Astrocyte (in vitro differentiated cells and primary cell): ENCODE measurements around the gene CAND2. TPM values are rescaled to one million over a fixed set of nuclear protein-coding genes. Genes with fewer than 3 reads are reported as not detected.
A peak's percentile ranks its signal among the peaks of the same experiment; 100 is the strongest.

Source experiments
- DNase-seq: peaks from one replicate; pipeline ENCODE4 v3.0.0-alpha.2; 2010; ENCODE audit warnings: low read depth
- FAIRE-seq: peaks from 2 replicates; lab custom pipeline; 2011; peaks lifted over from hg19 to GRCh38; lab: Jason Lieb, UNC
- H2AFZ ChIP-seq: 2 replicates; pipeline ENCODE4 v1.6.0; 2012; ENCODE audit warnings: low read depth, low read length, inconsistent platforms
- H3K27ac ChIP-seq: 2 replicates; pipeline ENCODE4 v1.5.1; 2011; ENCODE audit warnings: low read depth, low read length, inconsistent platforms
- H3K27me3 ChIP-seq: 2 replicates; pipeline ENCODE4 v1.6.0; 2011; ENCODE audit warnings: low read length, inconsistent platforms; ENCODE audit not compliant: insufficient read depth
- H3K36me3 ChIP-seq: 2 replicates; pipeline ENCODE4 v1.5.1; 2011; ENCODE audit warnings: low read length, inconsistent platforms; ENCODE audit not compliant: insufficient read depth
- H3K4me1 ChIP-seq: 2 replicates; pipeline ENCODE4 v1.5.1; 2011; ENCODE audit warnings: low read length, inconsistent platforms; ENCODE audit not compliant: insufficient read depth
- H3K4me2 ChIP-seq: 2 replicates; pipeline ENCODE4 v1.6.0; 2012; ENCODE audit warnings: low read length, inconsistent platforms
- H3K4me3 ChIP-seq: 2 replicates; pipeline ENCODE4 v1.5.1; 2011; ENCODE audit warnings: low read depth, mild to moderate bottlenecking, low read length, inconsistent platforms; ENCODE audit not compliant: insufficient read depth
- H3K79me2 ChIP-seq: 2 replicates; pipeline ENCODE4 v1.6.0; 2012; ENCODE audit warnings: mild to moderate bottlenecking, low read length, inconsistent platforms; ENCODE audit not compliant: insufficient read depth
- H3K9ac ChIP-seq: 2 replicates; pipeline ENCODE4 v1.6.0; 2012; ENCODE audit warnings: mild to moderate bottlenecking, low read length, inconsistent platforms
- H3K9me3 ChIP-seq: 2 replicates; pipeline ENCODE4 v1.5.1; 2012; ENCODE audit warnings: low read depth, mild to moderate bottlenecking, low read length, inconsistent platforms; ENCODE audit not compliant: insufficient read depth
- H4K20me1 ChIP-seq: 2 replicates; pipeline ENCODE4 v1.6.0; 2012; ENCODE audit warnings: low read length, inconsistent platforms; ENCODE audit not compliant: insufficient read depth
- H3K27ac Mint-ChIP-seq: one replicate; pipeline ENCODE4 v1.8.0; 2021; ENCODE audit warnings: mild to moderate bottlenecking, mixed read lengths; ENCODE audit not compliant: unreplicated experiment
- H3K27me3 Mint-ChIP-seq: one replicate; pipeline ENCODE4 v1.8.0; 2021; ENCODE audit warnings: low read depth, mixed read lengths; ENCODE audit not compliant: unreplicated experiment
- H3K36me3 Mint-ChIP-seq: one replicate; pipeline ENCODE4 v1.8.0; 2021; ENCODE audit warnings: low read depth, mixed read lengths; ENCODE audit not compliant: unreplicated experiment
- H3K4me1 Mint-ChIP-seq: one replicate; pipeline ENCODE4 v1.8.0; 2021; ENCODE audit warnings: low read depth, mixed read lengths; ENCODE audit not compliant: unreplicated experiment
- H3K4me3 Mint-ChIP-seq: one replicate; pipeline ENCODE4 v1.8.0; 2021; ENCODE audit warnings: mild to moderate bottlenecking, moderate library complexity, mixed read lengths; ENCODE audit not compliant: unreplicated experiment
- H3K9me3 Mint-ChIP-seq: one replicate; pipeline ENCODE4 v1.8.0; 2021; ENCODE audit warnings: mild to moderate bottlenecking, mixed read lengths; ENCODE audit not compliant: unreplicated experiment
- EZH2 ChIP-seq: IDR thresholded peaks from 2 replicates; pipeline ENCODE4 v1.6.1; 2012; ENCODE audit warnings: mild to moderate bottlenecking, low read length, inconsistent platforms; ENCODE audit not compliant: insufficient read depth
- total RNA-seq: library from RNA; stranded (reverse); gene quantifications from 2 replicates; pipeline ENCODE4 v1.2.1, GENCODE V29; 2021
- TF ChIP-seq, protein P1 (sequence below): IDR thresholded peaks from 2 replicates; pipeline ENCODE4 v1.5.1; 2011; ENCODE audit warnings: low read depth, mild to moderate bottlenecking, inconsistent platforms, low read length, moderate library complexity; ENCODE audit not compliant: insufficient read depth

The CAND2 gene
- total RNA-seq, 1 donor from 2014 or later: 4.6 TPM

- no peaks in the 10 kb centered on the region for H3K9me3 ChIP-seq
- peak overlapping the region; percentile 96 for H3K27ac ChIP-seq
- DNase-seq: no peak
- peaks cover 39% of the 10 kb centered on the region for H4K20me1 ChIP-seq
- H3K79me2 ChIP-seq: peaks cover 44% of the 10 kb centered on the region
- TF ChIP-seq, protein P1, sequence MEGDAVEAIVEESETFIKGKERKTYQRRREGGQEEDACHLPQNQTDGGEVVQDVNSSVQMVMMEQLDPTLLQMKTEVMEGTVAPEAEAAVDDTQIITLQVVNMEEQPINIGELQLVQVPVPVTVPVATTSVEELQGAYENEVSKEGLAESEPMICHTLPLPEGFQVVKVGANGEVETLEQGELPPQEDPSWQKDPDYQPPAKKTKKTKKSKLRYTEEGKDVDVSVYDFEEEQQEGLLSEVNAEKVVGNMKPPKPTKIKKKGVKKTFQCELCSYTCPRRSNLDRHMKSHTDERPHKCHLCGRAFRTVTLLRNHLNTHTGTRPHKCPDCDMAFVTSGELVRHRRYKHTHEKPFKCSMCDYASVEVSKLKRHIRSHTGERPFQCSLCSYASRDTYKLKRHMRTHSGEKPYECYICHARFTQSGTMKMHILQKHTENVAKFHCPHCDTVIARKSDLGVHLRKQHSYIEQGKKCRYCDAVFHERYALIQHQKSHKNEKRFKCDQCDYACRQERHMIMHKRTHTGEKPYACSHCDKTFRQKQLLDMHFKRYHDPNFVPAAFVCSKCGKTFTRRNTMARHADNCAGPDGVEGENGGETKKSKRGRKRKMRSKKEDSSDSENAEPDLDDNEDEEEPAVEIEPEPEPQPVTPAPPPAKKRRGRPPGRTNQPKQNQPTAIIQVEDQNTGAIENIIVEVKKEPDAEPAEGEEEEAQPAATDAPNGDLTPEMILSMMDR: no peak
- peak overlapping the region; percentile 98 for H3K27ac Mint-ChIP-seq
- H3K4me2 ChIP-seq: peak overlapping the region; percentile 98
- no peak for FAIRE-seq
- peak overlapping the region; percentile 99 for H3K4me3 Mint-ChIP-seq
- H3K36me3 Mint-ChIP-seq: peaks cover 29% of the 10 kb centered on the region
- H3K4me1 Mint-ChIP-seq: peaks cover 43% of the 10 kb centered on the region
- no peaks in the 10 kb centered on the region for H3K27me3 Mint-ChIP-seq
- no peaks in the 10 kb centered on the region for H3K27me3 ChIP-seq
- H3K4me3 ChIP-seq: peak overlapping the region; percentile 99
- peaks cover 28% of the 10 kb centered on the region for H3K36me3 ChIP-seq
- peaks cover 25% of the 10 kb centered on the region for H3K4me1 ChIP-seq
- no peaks in the 10 kb centered on the region for H3K9me3 Mint-ChIP-seq
- H3K9ac ChIP-seq: peak overlapping the region; percentile 98
- peak overlapping the region; percentile 73 for H2AFZ ChIP-seq
Observed at GRCh38 chr3:12841970-12842328, 45.5 kb downstream of the CAND2 start.

DNA sequence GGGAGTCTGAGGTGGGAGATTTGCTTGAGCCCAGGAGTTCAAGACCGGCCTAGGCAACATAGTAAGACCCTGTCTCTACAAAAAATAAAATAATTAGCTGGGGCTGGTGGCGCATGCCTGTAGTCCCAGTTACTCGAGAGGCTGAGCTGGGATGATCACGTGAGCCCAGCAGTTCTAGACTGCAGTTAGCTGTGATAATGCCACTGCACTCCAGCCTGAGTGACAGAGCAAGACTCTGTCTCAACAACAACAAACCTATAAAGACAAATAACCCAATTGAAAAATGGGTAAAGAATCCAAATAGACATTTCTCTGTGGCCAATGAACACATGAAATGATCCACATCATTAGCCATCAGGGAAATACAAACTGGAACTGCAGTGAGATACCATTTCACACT lies 46.0 kb downstream of the CAND2 start:
- Mint-ChIP-seq H3K9me3 (no peaks in the 10 kb centered on the region), H3K4me3 (no peak overlapping the region), H3K36me3 (peaks cover 27% of the 10 kb centered on the region), H3K27ac (no peak overlapping the region), H3K4me1 (peaks cover 40% of the 10 kb centered on the region), H3K27me3 (no peaks in the 10 kb centered on the region)
- no peak overlapping the region for H3K9ac ChIP-seq
- peaks cover 25% of the 10 kb centered on the region for H3K4me1 ChIP-seq
- H4K20me1 ChIP-seq: peaks cover 33% of the 10 kb centered on the region
- FAIRE-seq (no peak), DNase-seq (no peak)
- H3K4me3 ChIP-seq: no peak overlapping the region
- H3K36me3 ChIP-seq: peaks cover 23% of the 10 kb centered on the region
- no peaks in the 10 kb centered on the region for H3K27me3 ChIP-seq
- TF ChIP-seq, protein P1: no peak
- TF ChIP-seq EZH2: no peak
- no peak overlapping the region for H3K27ac ChIP-seq
- peaks cover 39% of the 10 kb centered on the region for H3K79me2 ChIP-seq
- H3K9me3 ChIP-seq: no peaks in the 10 kb centered on the region
- H2AFZ ChIP-seq: no peak overlapping the region
- no peak overlapping the region for H3K4me2 ChIP-seq

DNA sequence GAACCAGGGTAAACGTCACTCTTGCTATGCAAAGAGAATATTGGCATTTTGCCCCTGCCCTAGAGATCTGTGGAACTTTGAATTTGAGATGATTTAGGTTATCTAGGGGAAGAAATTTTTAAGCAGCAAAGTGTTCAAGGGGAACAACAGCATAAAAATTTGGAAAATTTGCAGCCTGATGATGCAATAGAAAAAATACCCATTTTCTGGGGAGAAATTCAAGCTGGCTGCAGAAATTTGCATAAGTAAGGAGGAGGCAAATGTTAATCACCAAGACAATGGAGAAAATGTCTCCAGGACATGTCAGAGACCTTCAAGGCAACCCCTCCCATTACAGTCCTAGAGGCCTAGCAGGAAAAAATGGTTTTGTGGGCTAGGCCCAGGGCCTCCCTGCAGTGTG lies 49.3 kb downstream of the CAND2 start:
- H3K36me3 Mint-ChIP-seq: peaks cover 1% of the 10 kb centered on the region
- H2AFZ ChIP-seq: no peak overlapping the region
- H3K9ac ChIP-seq: no peak overlapping the region
- no peaks in the 10 kb centered on the region for H3K4me1 ChIP-seq
- no peaks in the 10 kb centered on the region for H3K9me3 ChIP-seq
- no peaks in the 10 kb centered on the region for H3K27me3 Mint-ChIP-seq
- H3K27ac Mint-ChIP-seq: peak overlapping the region; percentile 66
- peaks cover under 1% of the 10 kb centered on the region for H4K20me1 ChIP-seq
- no peaks in the 10 kb centered on the region for H3K9me3 Mint-ChIP-seq
- H3K27ac ChIP-seq: no peak overlapping the region
- H3K4me3 Mint-ChIP-seq: no peak overlapping the region
- no peak for FAIRE-seq
- H3K27me3 ChIP-seq: no peaks in the 10 kb centered on the region
- TF ChIP-seq EZH2: no peak
- TF ChIP-seq, protein P1: no peak
- DNase-seq: no peak
- H3K36me3 ChIP-seq: no peaks in the 10 kb centered on the region
- H3K4me2 ChIP-seq: no peak overlapping the region
- H3K4me3 ChIP-seq: no peak overlapping the region
- H3K79me2 ChIP-seq: peaks cover 6% of the 10 kb centered on the region
- peaks cover 19% of the 10 kb centered on the region for H3K4me1 Mint-ChIP-seq
